ENCODE measurements around the gene RNF213.
"Not testable (repeated sequence)": the region's sequence is repeated elsewhere in the genome, so short reads cannot be mapped to it uniquely, and the experiment has no call there.

RNF213 gene

GRCh38 chr17:80308692-80309517, 48.3 kb downstream of the RNF213 start:
- no peak for TF ChIP-seq CTCF (IDR thresholded peaks at IDR 0.05; ENCODE audit: low read depth, low read length)
- no peak overlapping the region for H3K4me3 ChIP-seq (ENCODE audit: low read depth, low read length)

- TF ChIP-seq CTCF (IDR thresholded peaks at IDR 0.05; ENCODE audit: low read depth, low read length), result no peak
- no peak overlapping the region for H3K4me3 ChIP-seq (ENCODE audit: low read depth, low read length)
Measured at GRCh38 chr17:80311216-80311827, 50.7 kb downstream of the RNF213 start.

GRCh38 chr17:80312621-80313135, 52.0 kb downstream of the RNF213 start:
- no peak for TF ChIP-seq CTCF (IDR thresholded peaks at IDR 0.05; ENCODE audit: low read depth, low read length)
- H3K4me3 ChIP-seq (ENCODE audit: low read depth, low read length), result no peak overlapping the region

GRCh38 chr17:80313160-80313829, 52.6 kb downstream of the RNF213 start:
- H3K4me3 ChIP-seq (ENCODE audit: low read depth, low read length), result no peak overlapping the region
- no peak for TF ChIP-seq CTCF (IDR thresholded peaks at IDR 0.05; ENCODE audit: low read depth, low read length)

- H3K4me3 ChIP-seq (ENCODE audit: low read depth, low read length), result not testable (repeated sequence)
Measured at GRCh38 chr17:80313946-80314345, 53.3 kb downstream of the RNF213 start.

- H3K4me3 ChIP-seq (ENCODE audit: low read depth, low read length), result no peak overlapping the region
- TF ChIP-seq CTCF (IDR thresholded peaks at IDR 0.05; ENCODE audit: low read depth, low read length), result no peak
Measured at GRCh38 chr17:80315517-80316182, 55.0 kb downstream of the RNF213 start.

GRCh38 chr17:80316431-80316830, 55.8 kb downstream of the RNF213 start:
- no peak overlapping the region for H3K4me3 ChIP-seq (ENCODE audit: low read depth, low read length)
- no peak for TF ChIP-seq CTCF (IDR thresholded peaks at IDR 0.05; ENCODE audit: low read depth, low read length)
